K562 (cell line): Measurements from ENCODE around the gene TMEM215. TPM values are rescaled to one million over a fixed set of nuclear protein-coding genes. Genes with fewer than 3 reads are reported as not detected.

ENCODE experiments used
- CC2D1A ChIP-seq: fragments of 450-650 bp; IDR thresholded peaks from 2 replicates; pipeline ENCODE4 v1.6.1; 2017; ENCODE audit warnings: mild to moderate bottlenecking
- FUS ChIP-seq: fragments of 200-400 bp; formaldehyde crosslinking; optimal IDR thresholded peaks from 2 replicates; pipeline ENCODE3; 2017; ENCODE audit warnings: low read depth, low read length
- ILK ChIP-seq: fragments of 450-650 bp; IDR thresholded peaks from 2 replicates; pipeline ENCODE4 v1.6.1; 2016; ENCODE audit warnings: missing genetic modification characterization, low read depth, mild to moderate bottlenecking, missing compliant biosample characterization, moderate library complexity, borderline replicate concordance
- PCBP1 ChIP-seq: fragments of 200-400 bp; formaldehyde crosslinking; IDR thresholded peaks from 2 replicates; pipeline ENCODE4 v1.6.1; 2018; ENCODE audit warnings: mild to moderate bottlenecking, low read depth, low read length; ENCODE audit not compliant: poor library complexity, severe bottlenecking
- RUNX1 ChIP-seq: sonication (generic); IDR thresholded peaks from 2 replicates; pipeline ENCODE4 v1.6.1; 2016; ENCODE audit warnings: antibody characterized with exemption, low read depth
- SREBF2 ChIP-seq: sonication (generic); formaldehyde crosslinking; IDR thresholded peaks from 2 replicates; pipeline ENCODE4 v1.4.0; 2020; ENCODE audit warnings: mild to moderate bottlenecking, missing genetic modification reagents
- polyA plus RNA-seq, 8 experiments: library from polyadenylated mRNA; depleted of rRNA in 4 of 8; stranded (reverse) in 5 of 8; unstranded in 3 of 8; fragments of >200 nt; fragmentation: Nextera tagmentation in 2 of 8; fragmentation: Illumina TruSeq in 1 of 8; extraction: Ambion mirVana in 2 of 8; extraction: Trizol in 1 of 8; gene quantifications; 2 replicates each; pipeline versions ENCODE4 v1.2.1 to v1.2.3, GENCODE V29; 2011 to 2014; ENCODE audit warnings: inconsistent platforms in 1 of 8, missing spikeins in 1 of 8
- small RNA-seq: library from RNA; depleted of rRNA; stranded (forward); fragments of <200 nt; gene quantifications from one replicate; pipeline ENCODE3, GENCODE V24; 2014
- total RNA-seq, 7 experiments: library from RNA; depleted of rRNA in 6 of 7; stranded (reverse); fragments of >200 nt in 6 of 7; fragmentation: Illumina TruSeq in 2 of 7; extraction: Trizol in 2 of 7; gene quantifications; 2 replicates each; pipeline versions ENCODE4 v1.2.1 to v1.2.3, GENCODE V29; 2011 to 2021; ENCODE audit warnings: low replicate concordance in 1 of 7
- TF ChIP-seq, protein P1 (sequence below): fragments of 250-450 bp; sonication (Bioruptor Pico); IDR thresholded peaks from 2 replicates; pipeline ENCODE4 v1.4.0; 2020
- TF ChIP-seq, protein P2 (sequence below): fragments of 450-650 bp; IDR thresholded peaks from 2 replicates; pipeline ENCODE4 v1.6.1; 2016; ENCODE audit warnings: antibody characterized with exemption
- TF ChIP-seq, protein P3 (sequence below): fragments of 150-350 bp; conservative IDR thresholded peaks from 2 replicates; pipeline ENCODE4 v1.6.1; 2014; ENCODE audit warnings: low read length
- TF ChIP-seq, protein P4 (sequence below): fragments of 200-400 bp; formaldehyde crosslinking; IDR thresholded peaks from 2 replicates; pipeline ENCODE4 v1.6.1; 2017; ENCODE audit warnings: mild to moderate bottlenecking, low read depth, low read length, moderate library complexity

The TMEM215 gene
- total and polyA plus RNA-seq, 9 of the 15 experiments (the other 6 are each of a cell fraction or from before 2014, with no cell fraction given): not detected

DNA sequence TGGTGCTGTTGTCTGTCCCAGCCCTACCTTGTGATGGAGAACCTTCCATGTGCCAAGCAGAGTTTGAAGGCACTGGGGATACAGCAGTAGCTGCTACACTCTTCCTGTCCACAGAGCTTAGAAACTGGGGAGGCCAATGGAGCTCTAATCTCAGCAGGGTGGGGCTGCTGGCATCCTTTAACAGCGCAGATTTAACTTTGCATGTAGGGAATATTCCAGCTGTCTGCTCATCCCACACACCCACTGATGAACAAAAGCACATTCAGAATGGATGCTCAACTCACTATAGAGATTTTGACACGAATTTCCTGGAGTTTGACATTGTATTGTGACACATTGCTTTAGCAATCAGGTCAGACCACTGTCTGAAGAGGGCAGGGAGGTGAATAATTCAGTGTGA is 49.0 kb downstream of the TMEM215 start (continued):
- TF ChIP-seq, protein P1, sequence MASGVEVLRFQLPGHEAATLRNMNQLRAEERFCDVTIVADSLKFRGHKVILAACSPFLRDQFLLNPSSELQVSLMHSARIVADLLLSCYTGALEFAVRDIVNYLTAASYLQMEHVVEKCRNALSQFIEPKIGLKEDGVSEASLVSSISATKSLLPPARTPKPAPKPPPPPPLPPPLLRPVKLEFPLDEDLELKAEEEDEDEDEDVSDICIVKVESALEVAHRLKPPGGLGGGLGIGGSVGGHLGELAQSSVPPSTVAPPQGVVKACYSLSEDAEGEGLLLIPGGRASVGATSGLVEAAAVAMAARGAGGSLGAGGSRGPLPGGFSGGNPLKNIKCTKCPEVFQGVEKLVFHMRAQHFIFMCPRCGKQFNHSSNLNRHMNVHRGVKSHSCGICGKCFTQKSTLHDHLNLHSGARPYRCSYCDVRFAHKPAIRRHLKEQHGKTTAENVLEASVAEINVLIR: no peak
- no peak for TF ChIP-seq PCBP1
- TF ChIP-seq ILK (tag): no peak
- no peak for TF ChIP-seq RUNX1
- TF ChIP-seq CC2D1A: no peak
- TF ChIP-seq FUS: no peak
- no peak for TF ChIP-seq SREBF2 (CRISPR knock-in tag)
- TF ChIP-seq, protein P2, sequence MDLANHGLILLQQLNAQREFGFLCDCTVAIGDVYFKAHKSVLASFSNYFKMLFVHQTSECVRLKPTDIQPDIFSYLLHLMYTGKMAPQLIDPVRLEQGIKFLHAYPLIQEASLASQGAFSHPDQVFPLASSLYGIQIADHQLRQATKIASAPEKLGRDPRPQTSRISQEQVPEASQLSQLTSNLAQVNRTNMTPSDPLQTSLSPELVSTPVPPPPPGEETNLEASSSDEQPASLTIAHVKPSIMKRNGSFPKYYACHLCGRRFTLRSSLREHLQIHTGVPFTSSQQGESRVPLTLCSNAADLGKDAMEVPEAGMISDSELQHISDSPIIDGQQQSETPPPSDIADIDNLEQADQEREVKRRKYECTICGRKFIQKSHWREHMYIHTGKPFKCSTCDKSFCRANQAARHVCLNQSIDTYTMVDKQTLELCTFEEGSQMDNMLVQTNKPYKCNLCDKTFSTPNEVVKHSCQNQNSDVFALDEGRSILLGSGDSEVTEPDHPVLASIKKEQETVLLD: no peak
- TF ChIP-seq, protein P3, sequence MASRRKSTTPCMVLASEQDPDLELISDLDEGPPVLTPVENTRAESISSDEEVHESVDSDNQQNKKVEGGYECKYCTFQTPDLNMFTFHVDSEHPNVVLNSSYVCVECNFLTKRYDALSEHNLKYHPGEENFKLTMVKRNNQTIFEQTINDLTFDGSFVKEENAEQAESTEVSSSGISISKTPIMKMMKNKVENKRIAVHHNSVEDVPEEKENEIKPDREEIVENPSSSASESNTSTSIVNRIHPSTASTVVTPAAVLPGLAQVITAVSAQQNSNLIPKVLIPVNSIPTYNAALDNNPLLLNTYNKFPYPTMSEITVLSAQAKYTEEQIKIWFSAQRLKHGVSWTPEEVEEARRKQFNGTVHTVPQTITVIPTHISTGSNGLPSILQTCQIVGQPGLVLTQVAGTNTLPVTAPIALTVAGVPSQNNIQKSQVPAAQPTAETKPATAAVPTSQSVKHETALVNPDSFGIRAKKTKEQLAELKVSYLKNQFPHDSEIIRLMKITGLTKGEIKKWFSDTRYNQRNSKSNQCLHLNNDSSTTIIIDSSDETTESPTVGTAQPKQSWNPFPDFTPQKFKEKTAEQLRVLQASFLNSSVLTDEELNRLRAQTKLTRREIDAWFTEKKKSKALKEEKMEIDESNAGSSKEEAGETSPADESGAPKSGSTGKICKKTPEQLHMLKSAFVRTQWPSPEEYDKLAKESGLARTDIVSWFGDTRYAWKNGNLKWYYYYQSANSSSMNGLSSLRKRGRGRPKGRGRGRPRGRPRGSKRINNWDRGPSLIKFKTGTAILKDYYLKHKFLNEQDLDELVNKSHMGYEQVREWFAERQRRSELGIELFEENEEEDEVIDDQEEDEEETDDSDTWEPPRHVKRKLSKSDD: no peak
- TF ChIP-seq, protein P4, sequence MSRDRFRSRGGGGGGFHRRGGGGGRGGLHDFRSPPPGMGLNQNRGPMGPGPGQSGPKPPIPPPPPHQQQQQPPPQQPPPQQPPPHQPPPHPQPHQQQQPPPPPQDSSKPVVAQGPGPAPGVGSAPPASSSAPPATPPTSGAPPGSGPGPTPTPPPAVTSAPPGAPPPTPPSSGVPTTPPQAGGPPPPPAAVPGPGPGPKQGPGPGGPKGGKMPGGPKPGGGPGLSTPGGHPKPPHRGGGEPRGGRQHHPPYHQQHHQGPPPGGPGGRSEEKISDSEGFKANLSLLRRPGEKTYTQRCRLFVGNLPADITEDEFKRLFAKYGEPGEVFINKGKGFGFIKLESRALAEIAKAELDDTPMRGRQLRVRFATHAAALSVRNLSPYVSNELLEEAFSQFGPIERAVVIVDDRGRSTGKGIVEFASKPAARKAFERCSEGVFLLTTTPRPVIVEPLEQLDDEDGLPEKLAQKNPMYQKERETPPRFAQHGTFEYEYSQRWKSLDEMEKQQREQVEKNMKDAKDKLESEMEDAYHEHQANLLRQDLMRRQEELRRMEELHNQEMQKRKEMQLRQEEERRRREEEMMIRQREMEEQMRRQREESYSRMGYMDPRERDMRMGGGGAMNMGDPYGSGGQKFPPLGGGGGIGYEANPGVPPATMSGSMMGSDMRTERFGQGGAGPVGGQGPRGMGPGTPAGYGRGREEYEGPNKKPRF: no peak

Small RNA genes lying within 50 kb of the gene (small RNA-seq; reads per million reads assigned to genes)
- gene RF00019: not detected

Other genes starting within 250 kb of the TMEM215 start
- 2.9 and 5.9 TPM in 2 replicates for gene SMIM27, start 231.2 kb upstream of the TMEM215 start, total RNA-seq (2014; rRNA removed)
- 5.1 and 7.0 TPM in 2 replicates for gene SMIM27, start 231.2 kb upstream of the TMEM215 start, total RNA-seq (2014; rRNA removed; fragmentation: Illumina TruSeq; extraction: Trizol)
- 7.9 and 8.3 TPM in 2 replicates for gene SMIM27, start 231.2 kb upstream of the TMEM215 start, total RNA-seq (2015; rRNA removed; fragmentation: Illumina TruSeq; extraction: Trizol)
- gene SMIM27, start 231.2 kb upstream of the TMEM215 start, total RNA-seq (2021): 7.8 and 8.9 TPM in 2 replicates
- 8.7 and 10.6 TPM in 2 replicates for gene SMIM27, start 231.2 kb upstream of the TMEM215 start, polyA plus RNA-seq (2011; rRNA removed)
- gene SMIM27, start 231.2 kb upstream of the TMEM215 start, polyA plus RNA-seq (2014; fragmentation: Illumina TruSeq; extraction: Trizol): 4.6 and 5.8 TPM in 2 replicates
- gene SMIM27, start 231.2 kb upstream of the TMEM215 start, polyA plus RNA-seq (2014; fragmentation: Nextera tagmentation; extraction: Ambion mirVana): 10 to 100 TPM; 14.6 to 16.1 TPM
- gene SMIM27, start 231.2 kb upstream of the TMEM215 start, polyA plus RNA-seq (2014; rRNA removed): 4.4 and 9.8 TPM in 2 replicates
- gene TOPORS, start 231.0 kb upstream of the TMEM215 start, total RNA-seq (2014; rRNA removed): 9.3 and 9.9 TPM in 2 replicates
- gene TOPORS, start 231.0 kb upstream of the TMEM215 start, total RNA-seq (2014; rRNA removed; fragmentation: Illumina TruSeq; extraction: Trizol): 17.3 and 21.5 TPM in 2 replicates
- gene TOPORS, start 231.0 kb upstream of the TMEM215 start, total RNA-seq (2015; rRNA removed; fragmentation: Illumina TruSeq; extraction: Trizol): 17.6 and 19.6 TPM in 2 replicates
- 8.5 and 9.2 TPM in 2 replicates for gene TOPORS, start 231.0 kb upstream of the TMEM215 start, total RNA-seq (2021)
- gene TOPORS, start 231.0 kb upstream of the TMEM215 start, polyA plus RNA-seq (2011; rRNA removed): 8.1 and 11.4 TPM in 2 replicates
- 13.6 and 15.9 TPM in 2 replicates for gene TOPORS, start 231.0 kb upstream of the TMEM215 start, polyA plus RNA-seq (2014; fragmentation: Illumina TruSeq; extraction: Trizol)
- 1 to 10 TPM; 4.3 to 5.0 TPM for gene TOPORS, start 231.0 kb upstream of the TMEM215 start, polyA plus RNA-seq (2014; fragmentation: Nextera tagmentation; extraction: Ambion mirVana)
- gene TOPORS, start 231.0 kb upstream of the TMEM215 start, polyA plus RNA-seq (2014; rRNA removed): 7.6 and 8.5 TPM in 2 replicates
- gene NDUFB6, start 210.4 kb upstream of the TMEM215 start, total RNA-seq (2014; rRNA removed): 61.6 and 64.0 TPM in 2 replicates
- 41.0 and 41.4 TPM in 2 replicates for gene NDUFB6, start 210.4 kb upstream of the TMEM215 start, total RNA-seq (2014; rRNA removed; fragmentation: Illumina TruSeq; extraction: Trizol)
- 44.0 and 46.9 TPM in 2 replicates for gene NDUFB6, start 210.4 kb upstream of the TMEM215 start, total RNA-seq (2015; rRNA removed; fragmentation: Illumina TruSeq; extraction: Trizol)
- gene NDUFB6, start 210.4 kb upstream of the TMEM215 start, total RNA-seq (2021): 60.2 and 67.8 TPM in 2 replicates
- 55.4 and 64.9 TPM in 2 replicates for gene NDUFB6, start 210.4 kb upstream of the TMEM215 start, polyA plus RNA-seq (2011; rRNA removed)
- gene NDUFB6, start 210.4 kb upstream of the TMEM215 start, polyA plus RNA-seq (2014; fragmentation: Illumina TruSeq; extraction: Trizol): 26.5 and 43.6 TPM in 2 replicates
- gene NDUFB6, start 210.4 kb upstream of the TMEM215 start, polyA plus RNA-seq (2014; fragmentation: Nextera tagmentation; extraction: Ambion mirVana): 10 to 100 TPM; 71.2 to 88.1 TPM
- gene NDUFB6, start 210.4 kb upstream of the TMEM215 start, polyA plus RNA-seq (2014; rRNA removed): 81.8 and 83.9 TPM in 2 replicates
- under 0.01 TPM in 1 of 2 replicates, not detected in the other for gene TAF1L, start 147.9 kb upstream of the TMEM215 start, total RNA-seq (2014; rRNA removed)
- gene TAF1L, start 147.9 kb upstream of the TMEM215 start, total RNA-seq (2014; rRNA removed; fragmentation: Illumina TruSeq; extraction: Trizol): 0.04 and 0.10 TPM in 2 replicates
- gene TAF1L, start 147.9 kb upstream of the TMEM215 start, total RNA-seq (2015; rRNA removed; fragmentation: Illumina TruSeq; extraction: Trizol): 0.04 TPM in 2 replicates
- 0.02 TPM in 2 replicates for gene TAF1L, start 147.9 kb upstream of the TMEM215 start, total RNA-seq (2021)
- 0.01 TPM in 2 replicates for gene TAF1L, start 147.9 kb upstream of the TMEM215 start, polyA plus RNA-seq (2011; rRNA removed)
- gene TAF1L, start 147.9 kb upstream of the TMEM215 start, polyA plus RNA-seq (2014; fragmentation: Illumina TruSeq; extraction: Trizol): 0.04 TPM in 2 replicates
- not detected for gene TAF1L, start 147.9 kb upstream of the TMEM215 start, polyA plus RNA-seq (2014; fragmentation: Nextera tagmentation; extraction: Ambion mirVana)
- 0.01 and 0.05 TPM in 2 replicates for gene TAF1L, start 147.9 kb upstream of the TMEM215 start, polyA plus RNA-seq (2014; rRNA removed)
- gene APTX, start 218.1 kb downstream of the TMEM215 start, total RNA-seq (2014; rRNA removed): 51.2 and 70.5 TPM in 2 replicates
- gene APTX, start 218.1 kb downstream of the TMEM215 start, total RNA-seq (2014; rRNA removed; fragmentation: Illumina TruSeq; extraction: Trizol): 68.9 and 72.5 TPM in 2 replicates
- gene APTX, start 218.1 kb downstream of the TMEM215 start, total RNA-seq (2015; rRNA removed; fragmentation: Illumina TruSeq; extraction: Trizol): 54.5 and 59.3 TPM in 2 replicates
- 46.2 and 49.2 TPM in 2 replicates for gene APTX, start 218.1 kb downstream of the TMEM215 start, total RNA-seq (2021)
- gene APTX, start 218.1 kb downstream of the TMEM215 start, polyA plus RNA-seq (2011; rRNA removed): 50.1 and 69.5 TPM in 2 replicates
- 58.1 and 73.6 TPM in 2 replicates for gene APTX, start 218.1 kb downstream of the TMEM215 start, polyA plus RNA-seq (2014; fragmentation: Illumina TruSeq; extraction: Trizol)
- gene APTX, start 218.1 kb downstream of the TMEM215 start, polyA plus RNA-seq (2014; fragmentation: Nextera tagmentation; extraction: Ambion mirVana): 10 to 100 TPM; 81.9 to 92.4 TPM
- 65.7 and 68.2 TPM in 2 replicates for gene APTX, start 218.1 kb downstream of the TMEM215 start, polyA plus RNA-seq (2014; rRNA removed)
- 105 and 109 TPM in 2 replicates for gene DNAJA1, start 241.7 kb downstream of the TMEM215 start, total RNA-seq (2014; rRNA removed)
- 175 and 189 TPM in 2 replicates for gene DNAJA1, start 241.7 kb downstream of the TMEM215 start, total RNA-seq (2014; rRNA removed; fragmentation: Illumina TruSeq; extraction: Trizol)
- 192 and 194 TPM in 2 replicates for gene DNAJA1, start 241.7 kb downstream of the TMEM215 start, total RNA-seq (2015; rRNA removed; fragmentation: Illumina TruSeq; extraction: Trizol)
- 137 and 138 TPM in 2 replicates for gene DNAJA1, start 241.7 kb downstream of the TMEM215 start, total RNA-seq (2021)
- gene DNAJA1, start 241.7 kb downstream of the TMEM215 start, polyA plus RNA-seq (2011; rRNA removed): 170 and 197 TPM in 2 replicates
- 175 and 213 TPM in 2 replicates for gene DNAJA1, start 241.7 kb downstream of the TMEM215 start, polyA plus RNA-seq (2014; fragmentation: Illumina TruSeq; extraction: Trizol)
- gene DNAJA1, start 241.7 kb downstream of the TMEM215 start, polyA plus RNA-seq (2014; fragmentation: Nextera tagmentation; extraction: Ambion mirVana): 100 to 1,000 TPM; 164 to 359 TPM
- gene DNAJA1, start 241.7 kb downstream of the TMEM215 start, polyA plus RNA-seq (2014; rRNA removed): 161 and 171 TPM in 2 replicates